ENCODE results near the gene SETD1B. TPM values are rescaled to one million over a fixed set of nuclear protein-coding genes. Genes with fewer than 3 reads are reported as not detected.
A peak's percentile ranks its signal among the peaks of the same experiment; 100 is the strongest.

The SETD1B gene
- total RNA-seq, 4 donors from 2014 or later = 13.1 to 23.1 (median 19.5) TPM

- peak overlapping the region; percentile 57 for H3K27ac ChIP-seq
- 5% methylated on average over 5 of the region's 13 CpGs for WGBS
- no peaks in the 10 kb centered on the region for H3K27me3 ChIP-seq
- no peak for TF ChIP-seq POLR2A (IDR thresholded peaks at IDR 0.05)
- TF ChIP-seq EP300 (IDR thresholded peaks at IDR 0.05) = no peak
- TF ChIP-seq CTCF (IDR thresholded peaks at IDR 0.05) = no peak
- TF ChIP-seq POLR2AphosphoS5 (IDR thresholded peaks at IDR 0.05) = no peak
- peak overlapping the region; percentile 61 for H3K4me3 ChIP-seq
- H3K9me3 ChIP-seq = no peaks in the 10 kb centered on the region
- peaks cover 68% of the 10 kb centered on the region for H3K4me1 ChIP-seq
- H3K36me3 ChIP-seq = peaks cover 5% of the 10 kb centered on the region
- peak in 1 of 2 donors; percentile 77 for DNase-seq (ENCODE audit: low spot score in 2 of 2)
These were observed 9.2 kb upstream of the SETD1B start for GRCh38 chr12:121794534-121795033.

GRCh38 chr12:121795034-121795968 is 8.5 kb upstream of the SETD1B start:
- peaks cover 5% of the 10 kb centered on the region for H3K36me3 ChIP-seq
- no peaks in the 10 kb centered on the region for H3K27me3 ChIP-seq
- DNase-seq (ENCODE audit: low spot score in 2 of 2) = peak; percentile 94
- 37% methylated on average over 7 of the region's 15 CpGs for WGBS
- H3K4me3 ChIP-seq = peak overlapping the region; percentile 61
- H3K27ac ChIP-seq = peak overlapping the region; percentile 57
- no peaks in the 10 kb centered on the region for H3K9me3 ChIP-seq
- peak; percentile 91 to 93 for TF ChIP-seq CTCF (IDR thresholded peaks at IDR 0.05)
- no peak for TF ChIP-seq EP300 (IDR thresholded peaks at IDR 0.05)
- H3K4me1 ChIP-seq = peaks cover 68% of the 10 kb centered on the region

- Histone ChIP-seq H3K9me3 (no peaks in the 10 kb centered on the region), H3K4me3 (peak overlapping the region; percentile 89), H3K27ac (peak overlapping the region; percentile 100), H3K36me3 (peaks cover 5% of the 10 kb centered on the region), H3K27me3 (no peaks in the 10 kb centered on the region), H3K4me1 (peaks cover 72% of the 10 kb centered on the region)
- TF ChIP-seq POLR2A (IDR thresholded peaks at IDR 0.05) (no peak), CTCF (IDR thresholded peaks at IDR 0.05) (peak in 1 of 2 donors; percentile 25), EP300 (IDR thresholded peaks at IDR 0.05) (no peak), POLR2AphosphoS5 (IDR thresholded peaks at IDR 0.05) (peak in 1 of 3 donors; percentile 71)
- 12% methylated on average over 21 of the region's 39 CpGs for WGBS
- peak; percentile 93 to 95 for DNase-seq (ENCODE audit: low spot score in 2 of 2)
These were observed 6.7 kb upstream of the SETD1B start for GRCh38 chr12:121796855-121797751.

- peak in 1 of 2 donors; percentile 84 for DNase-seq (ENCODE audit: low spot score in 2 of 2)
- Histone ChIP-seq H3K4me3 (peak overlapping the region; percentile 89), H3K36me3 (peaks cover 5% of the 10 kb centered on the region), H3K27ac (peak overlapping the region; percentile 100), H3K9me3 (no peaks in the 10 kb centered on the region), H3K4me1 (peaks cover 69% of the 10 kb centered on the region), H3K27me3 (no peaks in the 10 kb centered on the region)
- TF ChIP-seq POLR2AphosphoS5 (IDR thresholded peaks at IDR 0.05) (no peak), POLR2A (IDR thresholded peaks at IDR 0.05) (no peak), EP300 (IDR thresholded peaks at IDR 0.05) (no peak), CTCF (IDR thresholded peaks at IDR 0.05) (no peak)
- WGBS = 47% methylated on average over 7 of the region's 19 CpGs
These were observed 5.6 kb upstream of the SETD1B start for GRCh38 chr12:121797937-121798786.

Measured in suprapubic skin (tissue), 4 donors.